Liver (tissue), 9 donors: Measurements from ENCODE around the gene MRPS18A. TPM values are rescaled to one million over a fixed set of nuclear protein-coding genes. Genes with fewer than 3 reads are reported as not detected.

Experiments
- DNase-seq: peaks from one replicate; pipeline ENCODE4 v3.0.0-alpha.2; 2017; ENCODE audit warnings: low spot score
- H3K27ac ChIP-seq, 2 donors: one replicate each; pipeline ENCODE4 v1.7.0; 2013; ENCODE audit warnings: inconsistent platforms in 2 of 2, low read length in 2 of 2, control low read depth in 1 of 2, low read depth in 1 of 2, mild to moderate bottlenecking in 1 of 2
- H3K27me3 ChIP-seq, 4 donors: one replicate each; pipeline versions ENCODE4 v1.6.1 to v1.7.0; 2013; ENCODE audit warnings: low read length in 3 of 4, inconsistent platforms in 1 of 4, mild to moderate bottlenecking in 1 of 4, moderate library complexity in 1 of 4; ENCODE audit not compliant: control insufficient read depth in 4 of 4, insufficient read depth in 4 of 4
- H3K36me3 ChIP-seq, 4 donors: one replicate each; pipeline versions ENCODE4 v1.6.1 to v1.7.0; 2013; ENCODE audit warnings: low read length in 3 of 4, mild to moderate bottlenecking in 3 of 4, low read depth in 1 of 4, moderate library complexity in 1 of 4; ENCODE audit not compliant: control insufficient read depth in 4 of 4, insufficient read depth in 3 of 4
- H3K4me1 ChIP-seq, 4 donors: one replicate each; pipeline versions ENCODE4 v1.6.1 to v1.7.0; 2013; ENCODE audit warnings: low read length in 3 of 4, mild to moderate bottlenecking in 3 of 4, moderate library complexity in 1 of 4; ENCODE audit not compliant: control insufficient read depth in 4 of 4, insufficient read depth in 4 of 4
- H3K4me3 ChIP-seq, 3 donors: one replicate each; pipeline versions ENCODE4 v1.6.1 to v1.7.0; 2013; ENCODE audit warnings: low read length in 3 of 3, control low read depth in 1 of 3, low read depth in 1 of 3, mild to moderate bottlenecking in 1 of 3
- H3K9ac ChIP-seq, 2 donors: one replicate each; pipeline ENCODE4 v1.7.0; 2013; ENCODE audit warnings: low read length in 2 of 2, mild to moderate bottlenecking in 2 of 2, moderate library complexity in 2 of 2, control low read depth in 1 of 2, low read depth in 1 of 2
- H3K9me3 ChIP-seq, 4 donors: one replicate each; pipeline versions ENCODE4 v1.6.1 to v1.7.0; 2013; ENCODE audit warnings: low read length in 3 of 4; ENCODE audit not compliant: control insufficient read depth in 4 of 4
- ATF3 ChIP-seq: IDR thresholded peaks from 2 replicates; pipeline ENCODE4 v1.6.1; 2016; ENCODE audit warnings: antibody characterized with exemption
- CTCF ChIP-seq: fragments of 150-350 bp; IDR thresholded peaks from 2 replicates; pipeline ENCODE4 v1.5.1; 2017; ENCODE audit warnings: improper control_type of control experiment, low read depth, low read length; ENCODE audit not compliant: missing input control
- EGR1 ChIP-seq, 2 donors: IDR thresholded peaks; 2 replicates each; pipeline ENCODE4 v1.6.1; 2016 to 2018; ENCODE audit warnings: antibody characterized with exemption in 2 of 2, low read depth in 2 of 2
- FOXA1 ChIP-seq: IDR thresholded peaks from 2 replicates; pipeline ENCODE4 v1.6.1; 2016; ENCODE audit warnings: antibody characterized with exemption
- FOXA2 ChIP-seq: IDR thresholded peaks from 2 replicates; pipeline ENCODE4 v1.6.1; 2016; ENCODE audit warnings: antibody characterized with exemption
- GABPA ChIP-seq, 2 donors: IDR thresholded peaks in 1 of 2; conservative IDR thresholded peaks in 1 of 2; 2 replicates each; pipeline ENCODE4 v1.6.1; 2016; ENCODE audit warnings: antibody characterized with exemption in 2 of 2, mild to moderate bottlenecking in 1 of 2, moderate library complexity in 1 of 2
- HNF4A ChIP-seq, 2 donors: conservative IDR thresholded peaks; 2 replicates each; pipeline ENCODE4 v1.6.1; 2016; ENCODE audit warnings: antibody characterized with exemption in 2 of 2, mild to moderate bottlenecking in 2 of 2
- JUND ChIP-seq, 2 donors: IDR thresholded peaks; 2 replicates each; pipeline ENCODE4 v1.6.1; 2016; ENCODE audit warnings: antibody characterized with exemption in 2 of 2
- NR2F2 ChIP-seq: IDR thresholded peaks from 2 replicates; pipeline ENCODE4 v1.6.1; 2016; ENCODE audit warnings: antibody characterized with exemption
- RAD21 ChIP-seq, 2 donors: IDR thresholded peaks; 2 replicates each; pipeline ENCODE4 v1.6.1; 2016; ENCODE audit warnings: antibody characterized with exemption in 2 of 2, mild to moderate bottlenecking in 2 of 2
- RXRA ChIP-seq, 2 donors: IDR thresholded peaks; 2 replicates each; pipeline ENCODE4 v1.6.1; 2017 to 2018; ENCODE audit warnings: antibody characterized with exemption in 2 of 2, mild to moderate bottlenecking in 1 of 2
- SP1 ChIP-seq: IDR thresholded peaks from 2 replicates; pipeline ENCODE4 v1.6.1; 2018; ENCODE audit warnings: antibody characterized with exemption, mild to moderate bottlenecking
- TAF1 ChIP-seq: conservative IDR thresholded peaks from 2 replicates; pipeline ENCODE4 v1.6.1; 2016; ENCODE audit warnings: antibody characterized with exemption, mild to moderate bottlenecking
- YY1 ChIP-seq: IDR thresholded peaks from 2 replicates; pipeline ENCODE4 v1.6.1; 2016; ENCODE audit warnings: antibody characterized with exemption, mild to moderate bottlenecking
- ZBTB33 ChIP-seq: IDR thresholded peaks from 2 replicates; pipeline ENCODE4 v1.6.1; 2016; ENCODE audit warnings: antibody characterized with exemption
- WGBS: extraction: QIAGEN DNeasy Blood & Tissue Kit; methylation state at CpG from one replicate; pipeline ENCODE4 v1.1.7; 2013; 5-methylcytosine and 5-hydroxymethylcytosine counted together
- polyA plus RNA-seq, 2 donors: library from polyadenylated mRNA; stranded (reverse) in 1 of 2; unstranded in 1 of 2; fragments of 200-250 nt in 1 of 2; fragments of >200 nt in 1 of 2; fragmentation: Nextera tagmentation in 1 of 2; extraction: Ambion mirVana in 1 of 2; gene quantifications; one replicate each; pipeline versions ENCODE4 v1.2.1 to v1.2.3, GENCODE V29; 2013 to 2015
- total RNA-seq, 2 donors: library from RNA; depleted of rRNA; stranded (reverse); fragments of >200 nt; gene quantifications; one replicate each; pipeline ENCODE4 v1.2.3, GENCODE V29; 2014
- donor health status: healthy.
- donor health status: healthy.
- donor health status: healthy.
- donor health status: healthy.
- donor health status: healthy.

Gene MRPS18A
- total and polyA plus RNA-seq, 4 donors: 21.5 to 50.5 (median 35.0) TPM

- peak; percentile 53 for TF ChIP-seq NR2F2
- TF ChIP-seq TAF1: no peak
- Histone ChIP-seq H3K9me3 (no peaks in the 10 kb centered on the region), H3K9ac (no peak overlapping the region), H3K4me1 (no peaks in the 10 kb centered on the region), H3K36me3 (no peaks in the 10 kb centered on the region), H3K27me3 (peaks cover 0 to 4% (median 0%) of the 10 kb centered on the region in 4 donors), H3K27ac (no peak overlapping the region), H3K4me3 (no peak overlapping the region)
- WGBS: 74% methylated on average over 8 of the region's 8 CpGs
- no peak for DNase-seq
Observed at GRCh38 chr6:43706788-43707187, 19.2 kb upstream of the MRPS18A start.

- H3K4me1 ChIP-seq: no peaks in the 10 kb centered on the region
- no peak overlapping the region for H3K4me3 ChIP-seq
- peaks cover 0 to 4% (median 0%) of the 10 kb centered on the region in 4 donors for H3K27me3 ChIP-seq
- no peaks in the 10 kb centered on the region for H3K9me3 ChIP-seq
- 61% methylated on average over 3 of the region's 3 CpGs for WGBS
- H3K36me3 ChIP-seq: no peaks in the 10 kb centered on the region
- no peak overlapping the region for H3K9ac ChIP-seq
- DNase-seq: no peak
- TF ChIP-seq TAF1 (no peak), CTCF (no peak), GABPA (IDR thresholded peaks at IDR 0.05 in 1 of 2, conservative IDR thresholded peaks at IDR 0.05 in 1 of 2) (no peak), HNF4A (conservative IDR thresholded peaks at IDR 0.05) (no peak), SP1 (no peak), YY1 (no peak), JUND (IDR thresholded peaks at IDR 0.05) (no peak), ZBTB33 (no peak), RXRA (IDR thresholded peaks at IDR 0.05) (no peak), FOXA1 (no peak), ATF3 (no peak), FOXA2 (no peak)
- no peak overlapping the region for H3K27ac ChIP-seq
Observed at GRCh38 chr6:43705996-43706395, 18.4 kb upstream of the MRPS18A start.

- no peak for DNase-seq
- H3K9ac ChIP-seq: no peak overlapping the region
- H3K4me1 ChIP-seq: peaks cover 0 to 6% (median under 1%) of the 10 kb centered on the region in 4 donors
- no peak overlapping the region for H3K4me3 ChIP-seq
- WGBS: 78% methylated on average over 8 of the region's 8 CpGs
- no peaks in the 10 kb centered on the region for H3K36me3 ChIP-seq
- H3K27me3 ChIP-seq: peaks cover 0 to 4% (median 0%) of the 10 kb centered on the region in 4 donors
- no peaks in the 10 kb centered on the region for H3K9me3 ChIP-seq
- TF ChIP-seq RXRA (IDR thresholded peaks at IDR 0.05) (no peak), FOXA2 (no peak), HNF4A (conservative IDR thresholded peaks at IDR 0.05) (no peak), SP1 (no peak), GABPA (IDR thresholded peaks at IDR 0.05 in 1 of 2, conservative IDR thresholded peaks at IDR 0.05 in 1 of 2) (no peak), RAD21 (IDR thresholded peaks at IDR 0.05) (no peak), TAF1 (no peak), FOXA1 (no peak), EGR1 (IDR thresholded peaks at IDR 0.05; ENCODE audit: low read depth in 2 of 2) (no peak), JUND (IDR thresholded peaks at IDR 0.05) (no peak)
- H3K27ac ChIP-seq: peak overlapping the region in 1 of 2 donors; percentile 37
Observed at GRCh38 chr6:43703512-43704429, 16.2 kb upstream of the MRPS18A start.
